WTC11 (cell line): ENCODE measurements around the gene SCD5. TPM values are rescaled to one million over a fixed set of nuclear protein-coding genes. Genes with fewer than 3 reads are reported as not detected.

Experiments
- ATAC-seq: fragments of 200-7000 bp; cut with Tn5 transposase; 2 replicates; pipeline ENCODE4 v1.10.0; 2021; ENCODE audit warnings: mild to moderate bottlenecking, moderate library complexity
- CTCF ChIA-PET: fragments of 300-600 bp; sonication (Branson Sonifier 250); formaldehyde crosslinking; loops from one replicate; lab custom pipeline; 2021; ENCODE audit warnings: antibody characterized with exemption; lab: Charles Lee
- POLR2A ChIA-PET: fragments of 350-600 bp; sonication (Branson Sonifier 250); formaldehyde crosslinking; loops from one replicate; lab custom pipeline; 2021; ENCODE audit warnings: antibody characterized with exemption; lab: Charles Lee
- DNase-seq: peaks from one replicate; pipeline ENCODE4 v3.0.0; 2021; ENCODE audit warnings: low spot score
- H3K27ac Mint-ChIP-seq: 2 replicates; pipeline ENCODE4 v1.8.0; 2021; ENCODE audit warnings: mixed read lengths
- H3K27me3 Mint-ChIP-seq: 2 replicates; pipeline ENCODE4 v1.8.0; 2021; ENCODE audit warnings: low read depth, mild to moderate bottlenecking, moderate library complexity, mixed read lengths
- H3K36me3 Mint-ChIP-seq: 2 replicates; pipeline ENCODE4 v1.8.0; 2021; ENCODE audit warnings: mixed read lengths
- H3K4me1 Mint-ChIP-seq: 2 replicates; pipeline ENCODE4 v1.8.0; 2022; ENCODE audit warnings: mixed read lengths
- H3K4me3 Mint-ChIP-seq: 2 replicates; pipeline ENCODE4 v1.8.0; 2021; ENCODE audit warnings: mild to moderate bottlenecking, moderate library complexity, mixed read lengths
- H3K9me3 Mint-ChIP-seq: 2 replicates; pipeline ENCODE4 v1.8.0; 2021; ENCODE audit warnings: mixed read lengths
- AFF4 ChIP-seq: sonication (generic); formaldehyde crosslinking; IDR thresholded peaks from 2 replicates; pipeline ENCODE4 v1.8.1; 2023; ENCODE audit warnings: mild to moderate bottlenecking, missing genetic modification reagents, borderline replicate concordance
- ARID4B ChIP-seq: sonication (generic); formaldehyde crosslinking; IDR thresholded peaks from 2 replicates; pipeline ENCODE4 v1.8.0; 2023; ENCODE audit warnings: missing genetic modification reagents, mild to moderate bottlenecking, borderline replicate concordance
- ATF2 ChIP-seq: sonication (generic); formaldehyde crosslinking; IDR thresholded peaks from 2 replicates; pipeline ENCODE4 v1.8.1; 2022; ENCODE audit warnings: low read depth, missing genetic modification reagents, borderline replicate concordance
- ATF3 ChIP-seq: sonication (generic); formaldehyde crosslinking; conservative IDR thresholded peaks from 2 replicates; pipeline ENCODE4 v1.8.1; 2022; ENCODE audit warnings: mild to moderate bottlenecking, missing genetic modification reagents
- CREB1 ChIP-seq: sonication (generic); formaldehyde crosslinking; IDR thresholded peaks from 2 replicates; pipeline ENCODE4 v1.8.0; 2023; ENCODE audit warnings: mild to moderate bottlenecking, missing genetic modification reagents
- E2F5 ChIP-seq: sonication (generic); formaldehyde crosslinking; IDR thresholded peaks from 2 replicates; pipeline ENCODE4 v1.8.1; 2022; ENCODE audit warnings: mild to moderate bottlenecking, moderate library complexity, missing genetic modification reagents
- ERG ChIP-seq: fragments of 250-450 bp; sonication (Bioruptor Pico); IDR thresholded peaks from 2 replicates; pipeline ENCODE4 v1.8.0; 2021; ENCODE audit warnings: mild to moderate bottlenecking
- FOXK1 ChIP-seq: sonication (generic); formaldehyde crosslinking; IDR thresholded peaks from 2 replicates; pipeline ENCODE4 v1.8.0; 2022; ENCODE audit warnings: mild to moderate bottlenecking, moderate library complexity, missing genetic modification reagents
- MLX ChIP-seq: sonication (generic); formaldehyde crosslinking; IDR thresholded peaks from 2 replicates; pipeline ENCODE4 v1.8.1; 2023; ENCODE audit warnings: mild to moderate bottlenecking, missing genetic modification reagents, moderate library complexity
- RELA ChIP-seq: sonication (generic); formaldehyde crosslinking; IDR thresholded peaks from 2 replicates; pipeline ENCODE4 v1.8.1; 2022; ENCODE audit warnings: missing genetic modification reagents, mild to moderate bottlenecking, borderline replicate concordance
- SP1 ChIP-seq: sonication (generic); formaldehyde crosslinking; conservative IDR thresholded peaks from 2 replicates; pipeline ENCODE4 v1.8.1; 2022; ENCODE audit warnings: missing genetic modification reagents
- STAT6 ChIP-seq: sonication (generic); formaldehyde crosslinking; conservative IDR thresholded peaks from 2 replicates; pipeline ENCODE4 v1.8.1; 2023; ENCODE audit warnings: mild to moderate bottlenecking, low read depth, missing genetic modification reagents, moderate library complexity
- ZNF219 ChIP-seq: sonication (generic); formaldehyde crosslinking; IDR thresholded peaks from 2 replicates; pipeline ENCODE4 v1.8.0; 2023; ENCODE audit warnings: missing genetic modification reagents, mild to moderate bottlenecking, borderline replicate concordance
- ZNF317 ChIP-seq: sonication (generic); formaldehyde crosslinking; IDR thresholded peaks from 2 replicates; pipeline ENCODE4 v1.8.1; 2023; ENCODE audit warnings: low read depth, mild to moderate bottlenecking, moderate library complexity, missing genetic modification reagents, borderline replicate concordance
- ZNF396 ChIP-seq: fragments of 250-450 bp; sonication (Bioruptor Pico); IDR thresholded peaks from 2 replicates; pipeline ENCODE4 v1.8.0; 2021; ENCODE audit warnings: mild to moderate bottlenecking, moderate library complexity, borderline replicate concordance
- ZNF416 ChIP-seq: fragments of 250-450 bp; sonication (Bioruptor Pico); IDR thresholded peaks from 2 replicates; pipeline ENCODE4 v1.9.0; 2021; ENCODE audit warnings: mild to moderate bottlenecking, inconsistent platforms
- ZNF423 ChIP-seq: fragments of 250-450 bp; sonication (Bioruptor Pico); IDR thresholded peaks from 2 replicates; pipeline ENCODE4 v2.1.2; 2022; ENCODE audit warnings: mild to moderate bottlenecking, moderate library complexity
- ZNF512 ChIP-seq: sonication (generic); formaldehyde crosslinking; IDR thresholded peaks from 2 replicates; pipeline ENCODE4 v1.8.1; 2022; ENCODE audit warnings: missing genetic modification reagents, borderline replicate concordance
- total RNA-seq: library from RNA; stranded (reverse); gene quantifications from 3 replicates; pipeline ENCODE4 v1.2.3, GENCODE V29; 2021

The SCD5 gene
- total RNA-seq, 1 experiment from 2014 or later = 6.3 TPM

- TF ChIP-seq ATF3 (CRISPR knock-in tag) (no peak), FOXK1 (CRISPR knock-in tag) (no peak), ZNF219 (no peak), MLX (CRISPR knock-in tag) (no peak), STAT6 (CRISPR knock-in tag) (no peak), AFF4 (no peak), ERG (CRISPR knock-in tag) (no peak), RELA (no peak)
- TF ChIP-seq, all 79 proteins: peak for 0
Observed at GRCh38 chr4:82648356-82648755, 150.2 kb downstream of the SCD5 start (continued).

- no peak overlapping the region for H3K4me3 Mint-ChIP-seq
- ChIA-PET POLR2A (no interaction called here), CTCF (no interaction called here)
- no peak for DNase-seq
- no peaks in the 10 kb centered on the region for H3K9me3 Mint-ChIP-seq
- no peaks in the 10 kb centered on the region for H3K36me3 Mint-ChIP-seq
- no peaks in the 10 kb centered on the region for H3K27me3 Mint-ChIP-seq
- H3K27ac Mint-ChIP-seq = no peak overlapping the region
- ATAC-seq = no peak
- no peaks in the 10 kb centered on the region for H3K4me1 Mint-ChIP-seq
- TF ChIP-seq ZNF416 (CRISPR knock-in tag) = no peak
- TF ChIP-seq E2F5 = no peak
- TF ChIP-seq ZNF317 (CRISPR knock-in tag) = no peak
- no peak for TF ChIP-seq SP1 (CRISPR knock-in tag)
- TF ChIP-seq ATF2 (CRISPR knock-in tag) = no peak
- no peak for TF ChIP-seq ZNF396 (CRISPR knock-in tag)
- no peak for TF ChIP-seq CREB1 (CRISPR knock-in tag)
- TF ChIP-seq ZNF219 = no peak
- no peak for TF ChIP-seq ARID4B (CRISPR knock-in tag)
- no peak for TF ChIP-seq ZNF512 (CRISPR knock-in tag)
- TF ChIP-seq ZNF423 (CRISPR knock-in tag) = no peak
Observed at GRCh38 chr4:82645936-82646565, 152.5 kb downstream of the SCD5 start.
